ENCODE measurements around the gene ZNF69.

DNA sequence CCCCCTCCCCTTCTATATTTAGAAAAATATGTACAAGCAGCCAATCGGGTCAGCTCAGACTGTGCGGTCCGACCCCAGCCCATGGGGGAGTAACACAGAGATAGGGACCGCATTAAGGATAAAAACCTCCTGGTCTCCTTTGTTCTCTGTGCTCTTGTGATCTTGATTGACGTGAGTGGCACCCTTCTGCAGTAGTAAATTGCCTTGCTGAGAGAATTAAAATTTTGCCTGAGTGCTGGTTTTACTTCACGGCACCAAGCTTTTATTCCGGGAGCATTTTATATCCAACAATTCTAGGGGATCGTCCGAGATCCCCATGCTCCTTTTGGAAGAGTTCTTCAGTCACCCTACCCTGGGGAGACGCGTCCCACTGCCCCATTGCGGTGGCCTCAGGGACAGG lies 7.0 kb upstream of the ZNF69 start:
- no peak for TF ChIP-seq EZH2 (IDR thresholded peaks at IDR 0.05; ENCODE audit: borderline replicate concordance)
- TF ChIP-seq, protein P1, sequence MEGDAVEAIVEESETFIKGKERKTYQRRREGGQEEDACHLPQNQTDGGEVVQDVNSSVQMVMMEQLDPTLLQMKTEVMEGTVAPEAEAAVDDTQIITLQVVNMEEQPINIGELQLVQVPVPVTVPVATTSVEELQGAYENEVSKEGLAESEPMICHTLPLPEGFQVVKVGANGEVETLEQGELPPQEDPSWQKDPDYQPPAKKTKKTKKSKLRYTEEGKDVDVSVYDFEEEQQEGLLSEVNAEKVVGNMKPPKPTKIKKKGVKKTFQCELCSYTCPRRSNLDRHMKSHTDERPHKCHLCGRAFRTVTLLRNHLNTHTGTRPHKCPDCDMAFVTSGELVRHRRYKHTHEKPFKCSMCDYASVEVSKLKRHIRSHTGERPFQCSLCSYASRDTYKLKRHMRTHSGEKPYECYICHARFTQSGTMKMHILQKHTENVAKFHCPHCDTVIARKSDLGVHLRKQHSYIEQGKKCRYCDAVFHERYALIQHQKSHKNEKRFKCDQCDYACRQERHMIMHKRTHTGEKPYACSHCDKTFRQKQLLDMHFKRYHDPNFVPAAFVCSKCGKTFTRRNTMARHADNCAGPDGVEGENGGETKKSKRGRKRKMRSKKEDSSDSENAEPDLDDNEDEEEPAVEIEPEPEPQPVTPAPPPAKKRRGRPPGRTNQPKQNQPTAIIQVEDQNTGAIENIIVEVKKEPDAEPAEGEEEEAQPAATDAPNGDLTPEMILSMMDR (IDR thresholded peaks at IDR 0.05; ENCODE audit: poor library complexity), result no peak
- no peak for TF ChIP-seq EZH2phosphoT487 (IDR thresholded peaks at IDR 0.05; ENCODE audit: low read depth, severe bottlenecking, unreplicated experiment)

All from hepatocyte (in vitro differentiated cells).